Astrocyte (in vitro differentiated cells and primary cell): ENCODE data around the gene SRGAP1. TPM values are rescaled to one million over a fixed set of nuclear protein-coding genes. Genes with fewer than 3 reads are reported as not detected.

Experiments
- DNase-seq: peaks from one replicate; pipeline ENCODE4 v3.0.0-alpha.2; 2010; ENCODE audit warnings: low read depth
- FAIRE-seq: peaks from 2 replicates; lab custom pipeline; 2011; peaks lifted over from hg19 to GRCh38; lab: Jason Lieb, UNC
- H2AFZ ChIP-seq: 2 replicates; pipeline ENCODE4 v1.6.0; 2012; ENCODE audit warnings: low read depth, low read length, inconsistent platforms
- H3K27ac ChIP-seq: 2 replicates; pipeline ENCODE4 v1.5.1; 2011; ENCODE audit warnings: low read depth, low read length, inconsistent platforms
- H3K27me3 ChIP-seq: 2 replicates; pipeline ENCODE4 v1.6.0; 2011; ENCODE audit warnings: low read length, inconsistent platforms; ENCODE audit not compliant: insufficient read depth
- H3K36me3 ChIP-seq: 2 replicates; pipeline ENCODE4 v1.5.1; 2011; ENCODE audit warnings: low read length, inconsistent platforms; ENCODE audit not compliant: insufficient read depth
- H3K4me1 ChIP-seq: 2 replicates; pipeline ENCODE4 v1.5.1; 2011; ENCODE audit warnings: low read length, inconsistent platforms; ENCODE audit not compliant: insufficient read depth
- H3K4me2 ChIP-seq: 2 replicates; pipeline ENCODE4 v1.6.0; 2012; ENCODE audit warnings: low read length, inconsistent platforms
- H3K4me3 ChIP-seq: 2 replicates; pipeline ENCODE4 v1.5.1; 2011; ENCODE audit warnings: low read depth, mild to moderate bottlenecking, low read length, inconsistent platforms; ENCODE audit not compliant: insufficient read depth
- H3K79me2 ChIP-seq: 2 replicates; pipeline ENCODE4 v1.6.0; 2012; ENCODE audit warnings: mild to moderate bottlenecking, low read length, inconsistent platforms; ENCODE audit not compliant: insufficient read depth
- H3K9ac ChIP-seq: 2 replicates; pipeline ENCODE4 v1.6.0; 2012; ENCODE audit warnings: mild to moderate bottlenecking, low read length, inconsistent platforms
- H3K9me3 ChIP-seq: 2 replicates; pipeline ENCODE4 v1.5.1; 2012; ENCODE audit warnings: low read depth, mild to moderate bottlenecking, low read length, inconsistent platforms; ENCODE audit not compliant: insufficient read depth
- H4K20me1 ChIP-seq: 2 replicates; pipeline ENCODE4 v1.6.0; 2012; ENCODE audit warnings: low read length, inconsistent platforms; ENCODE audit not compliant: insufficient read depth
- H3K27ac Mint-ChIP-seq: one replicate; pipeline ENCODE4 v1.8.0; 2021; ENCODE audit warnings: mild to moderate bottlenecking, mixed read lengths; ENCODE audit not compliant: unreplicated experiment
- H3K27me3 Mint-ChIP-seq: one replicate; pipeline ENCODE4 v1.8.0; 2021; ENCODE audit warnings: low read depth, mixed read lengths; ENCODE audit not compliant: unreplicated experiment
- H3K36me3 Mint-ChIP-seq: one replicate; pipeline ENCODE4 v1.8.0; 2021; ENCODE audit warnings: low read depth, mixed read lengths; ENCODE audit not compliant: unreplicated experiment
- H3K4me1 Mint-ChIP-seq: one replicate; pipeline ENCODE4 v1.8.0; 2021; ENCODE audit warnings: low read depth, mixed read lengths; ENCODE audit not compliant: unreplicated experiment
- H3K4me3 Mint-ChIP-seq: one replicate; pipeline ENCODE4 v1.8.0; 2021; ENCODE audit warnings: mild to moderate bottlenecking, moderate library complexity, mixed read lengths; ENCODE audit not compliant: unreplicated experiment
- H3K9me3 Mint-ChIP-seq: one replicate; pipeline ENCODE4 v1.8.0; 2021; ENCODE audit warnings: mild to moderate bottlenecking, mixed read lengths; ENCODE audit not compliant: unreplicated experiment
- CTCF ChIP-seq: IDR thresholded peaks from 2 replicates; pipeline ENCODE4 v1.5.1; 2011; ENCODE audit warnings: low read depth, mild to moderate bottlenecking, inconsistent platforms, low read length, moderate library complexity; ENCODE audit not compliant: insufficient read depth
- EZH2 ChIP-seq: IDR thresholded peaks from 2 replicates; pipeline ENCODE4 v1.6.1; 2012; ENCODE audit warnings: mild to moderate bottlenecking, low read length, inconsistent platforms; ENCODE audit not compliant: insufficient read depth
- total RNA-seq: library from RNA; stranded (reverse); gene quantifications from 2 replicates; pipeline ENCODE4 v1.2.1, GENCODE V29; 2021

SRGAP1 gene
- total RNA-seq, 1 donor from 2014 or later: 15.2 TPM

DNA sequence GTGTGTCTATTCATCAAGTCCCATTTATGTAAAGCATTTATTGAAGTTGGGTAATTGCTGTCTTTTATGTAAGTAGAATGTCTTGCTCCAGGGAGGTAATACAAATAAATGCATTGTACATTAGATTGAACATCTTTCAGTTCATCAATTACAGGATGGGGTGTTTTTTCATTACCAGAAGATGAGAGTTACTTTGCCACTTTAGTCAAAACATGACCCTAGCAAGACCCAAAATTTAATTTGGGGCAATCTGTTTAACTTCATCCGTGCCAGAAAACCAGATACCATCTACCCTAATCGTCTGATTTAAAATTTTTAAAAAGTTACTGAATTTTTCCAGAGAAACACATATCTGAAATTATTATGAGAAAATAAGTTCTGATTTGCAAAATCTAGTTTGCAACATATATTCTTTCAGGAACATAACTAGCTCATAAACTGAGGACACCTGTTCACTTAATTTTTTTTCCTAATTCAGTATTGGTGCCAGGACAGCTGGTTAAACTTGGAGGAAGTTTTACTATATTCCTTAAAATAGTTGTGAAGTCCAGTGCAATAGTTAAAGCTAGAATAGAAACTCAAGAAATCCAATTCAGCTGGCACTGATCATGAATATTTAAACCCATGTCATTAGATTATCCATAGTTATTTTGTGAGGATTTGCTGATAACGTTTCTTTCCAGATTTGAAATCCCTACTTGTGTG, 114.5 kb downstream of the SRGAP1 start:
- Histone ChIP-seq H3K9me3 (no peaks in the 10 kb centered on the region), H3K36me3 (no peaks in the 10 kb centered on the region), H3K27ac (no peak overlapping the region), H4K20me1 (peaks cover 35% of the 10 kb centered on the region), H2AFZ (no peak overlapping the region), H3K4me3 (no peak overlapping the region), H3K9ac (no peak overlapping the region), H3K79me2 (peaks cover 36% of the 10 kb centered on the region), H3K27me3 (no peaks in the 10 kb centered on the region), H3K4me1 (no peaks in the 10 kb centered on the region), H3K4me2 (no peak overlapping the region)
- no peak for FAIRE-seq
- H3K4me1 Mint-ChIP-seq: no peaks in the 10 kb centered on the region
- TF ChIP-seq CTCF: no peak
- TF ChIP-seq EZH2: no peak
- H3K27ac Mint-ChIP-seq: no peak overlapping the region
- H3K4me3 Mint-ChIP-seq: no peak overlapping the region
- no peaks in the 10 kb centered on the region for H3K9me3 Mint-ChIP-seq
- H3K27me3 Mint-ChIP-seq: no peaks in the 10 kb centered on the region
- no peak for DNase-seq
- H3K36me3 Mint-ChIP-seq: no peaks in the 10 kb centered on the region

- TF ChIP-seq CTCF (no peak), EZH2 (no peak)
- FAIRE-seq: no peak
- Mint-ChIP-seq H3K9me3 (no peaks in the 10 kb centered on the region), H3K36me3 (no peaks in the 10 kb centered on the region), H3K4me3 (no peak overlapping the region), H3K27ac (no peak overlapping the region), H3K27me3 (no peaks in the 10 kb centered on the region), H3K4me1 (no peaks in the 10 kb centered on the region)
- H3K4me1 ChIP-seq: no peaks in the 10 kb centered on the region
- peaks cover 32% of the 10 kb centered on the region for H4K20me1 ChIP-seq
- no peak overlapping the region for H3K9ac ChIP-seq
- H3K27ac ChIP-seq: no peak overlapping the region
- H3K9me3 ChIP-seq: no peaks in the 10 kb centered on the region
- no peak overlapping the region for H3K4me3 ChIP-seq
- no peak overlapping the region for H3K4me2 ChIP-seq
- no peaks in the 10 kb centered on the region for H3K27me3 ChIP-seq
- no peak for DNase-seq
- H3K79me2 ChIP-seq: peaks cover 41% of the 10 kb centered on the region
- no peaks in the 10 kb centered on the region for H3K36me3 ChIP-seq
- H2AFZ ChIP-seq: no peak overlapping the region
Measured at GRCh38 chr12:63961048-63961447, 116.5 kb downstream of the SRGAP1 start.

GRCh38 chr12:63961543-63961942, 117.0 kb downstream of the SRGAP1 start:
- Mint-ChIP-seq H3K27me3 (no peaks in the 10 kb centered on the region), H3K27ac (no peak overlapping the region), H3K36me3 (no peaks in the 10 kb centered on the region), H3K4me3 (no peak overlapping the region), H3K4me1 (no peaks in the 10 kb centered on the region), H3K9me3 (no peaks in the 10 kb centered on the region)
- H3K4me2 ChIP-seq: no peak overlapping the region
- H3K4me3 ChIP-seq: no peak overlapping the region
- no peaks in the 10 kb centered on the region for H3K9me3 ChIP-seq
- no peak overlapping the region for H3K9ac ChIP-seq
- H4K20me1 ChIP-seq: peaks cover 29% of the 10 kb centered on the region
- H3K27me3 ChIP-seq: no peaks in the 10 kb centered on the region
- TF ChIP-seq EZH2 (no peak), CTCF (no peak)
- H3K27ac ChIP-seq: no peak overlapping the region
- no peaks in the 10 kb centered on the region for H3K4me1 ChIP-seq
- peaks cover 41% of the 10 kb centered on the region for H3K79me2 ChIP-seq
- FAIRE-seq (no peak), DNase-seq (no peak)
- H2AFZ ChIP-seq: no peak overlapping the region
- H3K36me3 ChIP-seq: no peaks in the 10 kb centered on the region
